Activated effector memory CD4-positive, alpha-beta T cell treated with Interleukin-2 at 50 U/mL for 16 hours (primary cell): ENCODE measurements around the gene C19orf85.

ENCODE experiments used
- DNase-seq: peaks from one replicate; pipeline ENCODE4 v3.0.0-alpha.2; 2020

The C19orf85 gene

GRCh38 chr19:55436847-55437246 is 27.7 kb downstream of the C19orf85 start:
- DNase-seq, result no peak

- no peak for DNase-seq
These were observed 29.5 kb downstream of the C19orf85 start for GRCh38 chr19:55435020-55435419.

- no peak for DNase-seq
These were observed 30.1 kb downstream of the C19orf85 start for GRCh38 chr19:55434356-55434919.

- no peak for DNase-seq
These were observed 31.3 kb downstream of the C19orf85 start for GRCh38 chr19:55433292-55433691.

GRCh38 chr19:55432241-55432959 is 32.2 kb downstream of the C19orf85 start:
- DNase-seq, result no peak

- no peak for DNase-seq
These were observed 33.4 kb downstream of the C19orf85 start for GRCh38 chr19:55431183-55431582.

- no peak for DNase-seq
These were observed 38.5 kb downstream of the C19orf85 start for GRCh38 chr19:55426042-55426441.

- no peak for DNase-seq
These were observed 40.0 kb downstream of the C19orf85 start for GRCh38 chr19:55424518-55424917.

GRCh38 chr19:55423225-55424005 is 41.1 kb downstream of the C19orf85 start:
- no peak for DNase-seq

GRCh38 chr19:55421281-55421680 is 43.3 kb downstream of the C19orf85 start:
- DNase-seq, result peak; percentile 23

GRCh38 chr19:55419624-55420236 is 44.8 kb downstream of the C19orf85 start:
- no peak for DNase-seq

- no peak for DNase-seq
These were observed 45.4 kb downstream of the C19orf85 start for GRCh38 chr19:55419103-55419502.

GRCh38 chr19:55418185-55418584 is 46.4 kb downstream of the C19orf85 start:
- peak; percentile 13 for DNase-seq
